Smooth muscle cell (in vitro differentiated cells): ENCODE data around the gene DLL3. TPM values are rescaled to one million over a fixed set of nuclear protein-coding genes. Genes with fewer than 3 reads are reported as not detected.
A peak's percentile ranks its signal among the peaks of the same experiment; 100 is the strongest.

Experiments
- DNase-seq: peaks from one replicate; lab custom pipeline; 2025; ENCODE audit not compliant: unreplicated experiment; lab: John Stamatoyannopoulos, UW
- H2AFZ ChIP-seq: fragments of 200-600 bp; sonication (generic); 2 replicates; pipeline ENCODE4 v1.6.0; 2016; ENCODE audit warnings: antibody characterized with exemption, low read depth, mild to moderate bottlenecking
- H3F3A ChIP-seq: fragments of 200-600 bp; sonication (generic); 2 replicates; pipeline ENCODE4 v1.6.0; 2017; ENCODE audit warnings: antibody characterized with exemption, low read depth
- H3K27ac ChIP-seq: fragments of 200-600 bp; sonication (generic); 2 replicates; pipeline ENCODE4 v1.5.1; 2016; ENCODE audit warnings: low read depth, mild to moderate bottlenecking
- H3K27me3 ChIP-seq: fragments of 200-600 bp; sonication (generic); 2 replicates; pipeline ENCODE4 v1.6.1; 2016; ENCODE audit warnings: low read depth, mild to moderate bottlenecking
- H3K36me3 ChIP-seq: fragments of 200-600 bp; sonication (generic); 2 replicates; pipeline ENCODE4 v1.5.1; 2016; ENCODE audit warnings: low read depth
- H3K4me1 ChIP-seq: fragments of 200-600 bp; sonication (generic); 2 replicates; pipeline ENCODE4 v1.5.1; 2016; ENCODE audit warnings: low read depth
- H3K4me2 ChIP-seq: fragments of 200-600 bp; sonication (generic); 2 replicates; pipeline ENCODE4 v1.6.0; 2016; ENCODE audit warnings: mild to moderate bottlenecking
- H3K4me3 ChIP-seq: fragments of 200-600 bp; sonication (generic); 2 replicates; pipeline ENCODE4 v1.5.1; 2016; ENCODE audit warnings: mild to moderate bottlenecking
- H3K79me2 ChIP-seq: fragments of 200-600 bp; sonication (generic); 2 replicates; pipeline ENCODE4 v1.6.0; 2016; ENCODE audit warnings: low read depth, mild to moderate bottlenecking
- H3K9ac ChIP-seq: fragments of 200-600 bp; sonication (generic); 2 replicates; pipeline ENCODE4 v1.6.0; 2016; ENCODE audit warnings: low read depth
- H3K9me3 ChIP-seq: fragments of 200-600 bp; sonication (generic); replicated peaks from 2 replicates; pipeline ENCODE4 v1.5.1; 2016; ENCODE audit warnings: low read depth
- H4K20me1 ChIP-seq: fragments of 200-600 bp; sonication (generic); 2 replicates; pipeline ENCODE4 v1.6.0; 2016; ENCODE audit warnings: low read depth
- WGBS: methylation state at CpG from one replicate; pipeline ENCODE4 v1.1.7; 2016; ENCODE audit warnings: low lambda C conversion rate; 5-methylcytosine and 5-hydroxymethylcytosine counted together
- polyA plus RNA-seq: library from polyadenylated mRNA; unstranded; fragments of >200 nt; fragmentation: Nextera tagmentation; extraction: Ambion mirVana; gene quantifications from 2 replicates; pipeline ENCODE4 v1.2.1, GENCODE V29; 2016
- total RNA-seq: library from RNA; depleted of rRNA; stranded (reverse); fragments of >200 nt; gene quantifications from 2 replicates; pipeline ENCODE4 v1.2.3, GENCODE V29; 2014
- TF ChIP-seq, protein P1 (sequence below): fragments of 200-600 bp; sonication (generic); IDR thresholded peaks from 2 replicates; pipeline ENCODE4 v1.5.1; 2017; ENCODE audit warnings: borderline replicate concordance, mild to moderate bottlenecking, antibody characterized with exemption; ENCODE audit not compliant: insufficient read depth, poor library complexity, severe bottlenecking

DLL3 gene
- total and polyA plus RNA-seq, 2 experiments from 2014 or later, result 1.6 to 9.3 TPM

DNA sequence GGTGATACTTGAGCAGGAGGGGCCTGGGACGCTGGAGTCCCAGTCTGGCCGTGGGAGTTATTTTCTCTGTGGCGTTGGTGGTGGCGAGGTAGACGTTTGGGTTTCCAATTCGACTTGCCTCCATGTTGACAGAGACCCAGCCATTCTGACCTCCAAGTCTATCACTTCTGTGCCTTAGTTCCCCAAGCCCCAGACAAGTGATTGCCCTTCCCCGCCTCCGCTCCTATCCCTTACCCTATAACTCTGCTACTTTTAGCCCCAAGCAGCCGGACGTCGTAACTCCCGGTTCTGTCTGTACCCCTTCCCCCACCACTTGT, 17.6 kb upstream of the DLL3 start:
- Histone ChIP-seq H3K27me3 (no peaks in the 10 kb centered on the region), H3K4me3 (peak overlapping the region; percentile 81), H3K4me1 (peaks cover 14% of the 10 kb centered on the region), H3K9ac (peak overlapping the region; percentile 96), H2AFZ (peak overlapping the region; percentile 69), H3K36me3 (no peaks in the 10 kb centered on the region), H3K4me2 (peak overlapping the region; percentile 94), H3K27ac (peak overlapping the region; percentile 79), H4K20me1 (no peaks in the 10 kb centered on the region), H3K79me2 (peaks cover 18% of the 10 kb centered on the region), H3F3A (peaks cover 4% of the 10 kb centered on the region), H3K9me3 (no peaks in the 10 kb centered on the region)
- 5% methylated on average over 11 of the region's 12 CpGs for WGBS
- TF ChIP-seq, protein P1, sequence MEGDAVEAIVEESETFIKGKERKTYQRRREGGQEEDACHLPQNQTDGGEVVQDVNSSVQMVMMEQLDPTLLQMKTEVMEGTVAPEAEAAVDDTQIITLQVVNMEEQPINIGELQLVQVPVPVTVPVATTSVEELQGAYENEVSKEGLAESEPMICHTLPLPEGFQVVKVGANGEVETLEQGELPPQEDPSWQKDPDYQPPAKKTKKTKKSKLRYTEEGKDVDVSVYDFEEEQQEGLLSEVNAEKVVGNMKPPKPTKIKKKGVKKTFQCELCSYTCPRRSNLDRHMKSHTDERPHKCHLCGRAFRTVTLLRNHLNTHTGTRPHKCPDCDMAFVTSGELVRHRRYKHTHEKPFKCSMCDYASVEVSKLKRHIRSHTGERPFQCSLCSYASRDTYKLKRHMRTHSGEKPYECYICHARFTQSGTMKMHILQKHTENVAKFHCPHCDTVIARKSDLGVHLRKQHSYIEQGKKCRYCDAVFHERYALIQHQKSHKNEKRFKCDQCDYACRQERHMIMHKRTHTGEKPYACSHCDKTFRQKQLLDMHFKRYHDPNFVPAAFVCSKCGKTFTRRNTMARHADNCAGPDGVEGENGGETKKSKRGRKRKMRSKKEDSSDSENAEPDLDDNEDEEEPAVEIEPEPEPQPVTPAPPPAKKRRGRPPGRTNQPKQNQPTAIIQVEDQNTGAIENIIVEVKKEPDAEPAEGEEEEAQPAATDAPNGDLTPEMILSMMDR, result no peak
- no peak for DNase-seq

DNA sequence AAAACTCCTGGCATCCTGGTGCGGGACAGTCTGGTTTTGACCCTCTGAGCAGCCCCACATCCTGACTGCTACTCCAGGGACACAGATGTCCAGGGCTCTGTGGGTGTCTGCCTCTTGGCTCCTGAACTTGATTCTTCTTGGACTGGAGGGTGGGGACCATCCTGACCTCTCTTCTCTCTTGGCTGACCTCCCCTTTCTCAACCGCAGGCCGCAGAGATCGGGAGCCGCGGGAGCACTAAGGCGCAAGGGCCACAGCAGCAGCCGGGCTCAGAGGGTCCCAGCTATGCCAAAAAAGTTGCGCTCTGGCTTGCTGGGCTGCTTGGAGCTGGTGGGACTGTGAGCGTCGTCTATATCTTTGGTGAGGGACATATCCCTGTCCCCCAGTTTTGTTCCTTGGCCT, 17.1 kb upstream of the DLL3 start:
- peaks cover 4% of the 10 kb centered on the region for H3F3A ChIP-seq
- peaks cover 18% of the 10 kb centered on the region for H3K79me2 ChIP-seq
- no peaks in the 10 kb centered on the region for H4K20me1 ChIP-seq
- H3K27ac ChIP-seq, result peak overlapping the region; percentile 79
- 87% methylated on average over 11 of the region's 11 CpGs for WGBS
- no peaks in the 10 kb centered on the region for H3K36me3 ChIP-seq
- TF ChIP-seq, protein P1, result no peak
- DNase-seq, result no peak
- peak overlapping the region; percentile 81 for H3K4me3 ChIP-seq
- no peaks in the 10 kb centered on the region for H3K27me3 ChIP-seq
- peak overlapping the region; percentile 96 for H3K9ac ChIP-seq
- peak overlapping the region; percentile 94 for H3K4me2 ChIP-seq
- H2AFZ ChIP-seq, result no peak overlapping the region
- no peaks in the 10 kb centered on the region for H3K9me3 ChIP-seq
- peaks cover 14% of the 10 kb centered on the region for H3K4me1 ChIP-seq

DNA sequence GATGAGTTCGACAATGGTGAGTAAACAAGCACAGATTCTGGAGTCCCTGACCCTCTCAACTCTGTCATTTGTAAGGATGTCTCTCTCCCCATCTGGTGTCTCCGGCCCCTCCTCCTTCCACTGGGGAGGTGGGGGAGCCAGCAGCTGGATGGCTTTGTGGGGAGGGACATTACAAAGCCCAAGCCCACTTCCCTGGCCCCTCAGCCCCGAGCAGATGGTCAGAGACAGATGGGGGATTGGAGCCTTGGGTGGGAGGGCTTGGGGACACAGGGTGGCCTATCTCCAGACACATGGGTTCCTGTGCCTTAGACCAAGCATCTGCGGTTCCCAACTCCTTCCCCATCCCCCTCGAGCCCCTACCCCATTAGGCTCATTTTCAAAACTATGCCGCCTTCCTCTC, 15.6 kb upstream of the DLL3 start:
- H3K27me3 ChIP-seq, result no peaks in the 10 kb centered on the region
- no peak overlapping the region for H3K27ac ChIP-seq
- no peaks in the 10 kb centered on the region for H3K9me3 ChIP-seq
- no peak overlapping the region for H3K9ac ChIP-seq
- peaks cover 18% of the 10 kb centered on the region for H3K79me2 ChIP-seq
- 92% methylated on average over 6 of the region's 6 CpGs for WGBS
- no peak overlapping the region for H3K4me2 ChIP-seq
- peaks cover 4% of the 10 kb centered on the region for H3F3A ChIP-seq
- H3K4me1 ChIP-seq, result peaks cover 14% of the 10 kb centered on the region
- H4K20me1 ChIP-seq, result no peaks in the 10 kb centered on the region
- H3K4me3 ChIP-seq, result no peak overlapping the region
- no peak overlapping the region for H2AFZ ChIP-seq
- DNase-seq, result no peak
- no peaks in the 10 kb centered on the region for H3K36me3 ChIP-seq
- TF ChIP-seq, protein P1, result no peak

DNA sequence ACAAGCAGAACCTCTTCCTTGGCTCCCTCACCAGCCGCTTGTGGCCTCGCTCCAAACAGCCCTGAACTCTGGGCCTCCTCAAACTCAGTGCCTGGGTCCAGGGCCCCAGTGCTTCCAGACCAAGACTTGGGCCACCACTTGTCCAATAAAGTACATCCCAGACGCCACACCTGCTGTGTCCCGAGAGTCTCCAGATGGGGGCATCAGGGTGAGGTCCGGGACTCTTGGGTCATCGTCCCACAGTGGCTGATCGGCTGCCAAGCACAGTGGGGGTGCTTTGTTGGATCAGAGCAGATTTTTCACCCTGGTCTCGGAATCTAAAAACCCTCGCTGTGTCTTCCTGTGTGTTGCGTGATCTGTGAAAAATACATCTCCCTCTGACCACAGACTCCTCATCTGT, 9.0 kb upstream of the DLL3 start:
- WGBS, result 97% methylated on average over 10 of the region's 10 CpGs
- H3K9me3 ChIP-seq, result no peaks in the 10 kb centered on the region

More for the DNA sequence above, 9.0 kb upstream of the DLL3 start:
- TF ChIP-seq, protein P1, result no peak
- H3K27me3 ChIP-seq, result no peaks in the 10 kb centered on the region
- H2AFZ ChIP-seq, result no peak overlapping the region
- H3K79me2 ChIP-seq, result no peaks in the 10 kb centered on the region
- H3K4me2 ChIP-seq, result no peak overlapping the region
- H3K36me3 ChIP-seq, result no peaks in the 10 kb centered on the region
- H3K27ac ChIP-seq, result no peak overlapping the region
- no peak overlapping the region for H3K4me3 ChIP-seq
- H3K9ac ChIP-seq, result no peak overlapping the region
- H3K4me1 ChIP-seq, result no peaks in the 10 kb centered on the region
- DNase-seq, result no peak
- H4K20me1 ChIP-seq, result no peaks in the 10 kb centered on the region
- H3F3A ChIP-seq, result no peaks in the 10 kb centered on the region
